Right lobe of liver (tissue), 6 donors: ENCODE results near the gene KRTAP24-1. TPM values are rescaled to one million over a fixed set of nuclear protein-coding genes. Genes with fewer than 3 reads are reported as not detected.

ENCODE experiments used
- ATAC-seq, 4 donors: fragments of 200-7000 bp; cut with Tn5 transposase; one replicate each; pipeline ENCODE4 v1.9.1; 2020; ENCODE audit warnings: mild to moderate bottlenecking in 4 of 4, moderate library complexity in 4 of 4
- DNase-seq, 3 donors: peaks; one replicate each; pipeline ENCODE4 v3.0.0-alpha.2; 2020
- H3K27ac ChIP-seq, 3 donors: fragments of 200-600 bp; one replicate each; pipeline ENCODE4 v1.8.0; 2022
- H3K27me3 ChIP-seq, 2 donors: fragments of 200-600 bp; one replicate each; pipeline ENCODE4 v1.8.0; 2022
- H3K36me3 ChIP-seq, 4 donors: fragments of 200-600 bp; sonication (generic) in 1 of 4; one replicate each; pipeline versions ENCODE4 v1.5.1 to v1.8.0; 2017 to 2022; ENCODE audit warnings: control low read depth in 1 of 4
- H3K4me1 ChIP-seq, 4 donors: fragments of 200-600 bp; sonication (generic) in 1 of 4; one replicate each; pipeline versions ENCODE4 v1.5.1 to v1.8.0; 2017 to 2022; ENCODE audit warnings: control low read depth in 1 of 4
- H3K4me3 ChIP-seq, 3 donors: fragments of 200-600 bp; one replicate each; pipeline ENCODE4 v1.8.0; 2022
- H3K9me3 ChIP-seq, 4 donors: fragments of 200-600 bp; sonication (generic) in 1 of 4; one replicate each; pipeline versions ENCODE4 v1.5.1 to v1.8.0; 2017 to 2022; ENCODE audit warnings: control low read depth in 1 of 4
- CTCF ChIP-seq, 4 donors: fragments of 200-600 bp in 3 of 4; fragments of 450-650 bp in 1 of 4; IDR thresholded peaks; one replicate each; pipeline versions ENCODE4 v1.5.1 to v1.8.0; 2016 to 2022; ENCODE audit warnings: antibody characterized with exemption in 4 of 4, mild to moderate bottlenecking in 2 of 4
- POLR2A ChIP-seq: fragments of 450-650 bp; IDR thresholded peaks from one replicate; pipeline ENCODE4 v1.6.1; 2017; ENCODE audit warnings: antibody characterized with exemption, mild to moderate bottlenecking
- whole genome bisulfite sequencing: methylation state at CpG from one replicate; pipeline ENCODE4 v1.1.6; 2018; ENCODE audit warnings: low coverage, low lambda C conversion rate; ENCODE audit not compliant: insufficient coverage; ENCODE audit errors: missing lambda C conversion rate; 5-methylcytosine and 5-hydroxymethylcytosine counted together
- intact Hi-C, 2 donors: fragments of 100-400 bp; cut with DNase I; formaldehyde crosslinking; loops; one replicate each; pipeline versions ENCODE4 v1.11.2 to v1.14.1; 2022
- total RNA-seq, 6 experiments: library from RNA; depleted of rRNA in 2 of 6; stranded (reverse); fragments of >200 nt in 2 of 6; fragmentation: NEBNext Ultra II Directional in 3 of 6; extraction: Animal tissue kit (Norgen Biotek cat#: 25700) in 3 of 6; gene quantifications; one replicate each; pipeline versions ENCODE4 v1.1.0 to v1.2.4, GENCODE V29; 2016 to 2023
- donor health status: DM: no; HTN: yes; CAD: no.
- donor health status: DM: no; HTN: no; CAD: no.
- donor health status: DM: no; HTN: no; CAD: no.
- donor health status: DM: no; HTN: yes; CAD: no.
- donor health status: DM: no; HTN: yes; CAD: no.

The KRTAP24-1 gene
- total RNA-seq, 6 experiments from 2014 or later: not detected

DNA sequence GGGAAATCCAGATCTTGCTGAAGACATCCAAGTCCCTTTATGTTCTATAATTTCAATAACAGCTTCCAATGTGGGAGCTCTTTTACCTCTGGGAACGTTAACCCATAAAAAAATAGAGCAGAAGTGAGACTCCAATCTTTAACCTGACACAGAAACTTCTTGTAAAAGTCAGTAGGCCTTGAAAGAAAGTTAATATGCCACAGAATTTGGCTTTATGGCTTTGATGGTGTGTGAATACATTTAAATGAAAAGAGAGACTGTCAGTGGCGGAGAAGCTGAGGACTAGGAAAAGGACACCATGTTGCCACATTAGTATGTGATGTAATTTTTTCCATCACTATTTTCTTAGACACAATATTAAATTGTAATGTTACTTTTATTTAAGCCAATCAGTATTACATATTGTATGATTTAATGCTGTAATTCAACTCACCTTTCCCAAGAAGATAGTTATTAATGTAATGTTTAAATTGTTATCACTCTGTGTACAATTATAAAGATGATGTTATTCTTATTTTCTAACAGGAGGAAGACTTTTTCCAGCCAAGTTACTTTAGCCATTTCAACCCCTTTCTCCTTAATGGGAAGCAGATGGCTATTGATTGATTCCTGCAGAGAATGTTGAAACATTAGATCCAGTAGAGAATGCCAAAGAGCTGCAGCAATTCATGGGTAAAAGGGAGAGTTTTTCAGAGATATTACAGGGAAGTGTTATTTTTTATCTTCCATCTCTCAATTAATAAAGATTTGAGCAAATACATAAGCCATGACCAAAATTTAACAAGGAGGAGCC lies 49.3 kb downstream of the KRTAP24-1 start:
- no peak for TF ChIP-seq CTCF (IDR thresholded peaks at IDR 0.05)
- TF ChIP-seq POLR2A: no peak
- no peaks in the 10 kb centered on the region for H3K27me3 ChIP-seq
- H3K4me1 ChIP-seq: no peaks in the 10 kb centered on the region
- no peak for ATAC-seq
- no peak for DNase-seq
- no peaks in the 10 kb centered on the region for H3K36me3 ChIP-seq
- whole genome bisulfite sequencing: 27% methylated on average over 2 of the region's 2 CpGs
- no peak overlapping the region for H3K27ac ChIP-seq
- no peak overlapping the region for H3K4me3 ChIP-seq
- no peaks in the 10 kb centered on the region for H3K9me3 ChIP-seq
- intact Hi-C loops: no loop called here

GRCh38 chr21:30232011-30232410 lies 50.7 kb downstream of the KRTAP24-1 start:
- intact Hi-C loops: no loop called here
- H3K4me3 ChIP-seq: no peak overlapping the region

More at GRCh38 chr21:30232011-30232410, 50.7 kb downstream of the KRTAP24-1 start:
- no peaks in the 10 kb centered on the region for H3K4me1 ChIP-seq
- no peaks in the 10 kb centered on the region for H3K9me3 ChIP-seq
- 92% methylated on average over 1 of the region's 1 CpG for WGBS
- no peak overlapping the region for H3K27ac ChIP-seq
- H3K36me3 ChIP-seq: no peaks in the 10 kb centered on the region
- no peak for DNase-seq
- no peaks in the 10 kb centered on the region for H3K27me3 ChIP-seq
- no peak for TF ChIP-seq POLR2A
- TF ChIP-seq CTCF (IDR thresholded peaks at IDR 0.05): no peak
- no peak for ATAC-seq

Other genes with a start within 250 kb of the KRTAP24-1 start
- gene CLDN17, start 116.1 kb downstream of the KRTAP24-1 start, total RNA-seq: not detected
- gene CLDN8, start 66.9 kb downstream of the KRTAP24-1 start, total RNA-seq: not detected
- not detected for gene KRTAP25-1, start 6.6 kb upstream of the KRTAP24-1 start, total RNA-seq
- gene KRTAP26-1, start 37.4 kb upstream of the KRTAP24-1 start, total RNA-seq: not detected
- gene KRTAP27-1, start 54.7 kb upstream of the KRTAP24-1 start, total RNA-seq: not detected
- not detected for gene KRTAP23-1, start 65.7 kb upstream of the KRTAP24-1 start, total RNA-seq
- gene KRTAP13-2, start 89.3 kb upstream of the KRTAP24-1 start, total RNA-seq: not detected
- not detected for gene KRTAP13-1, start 113.1 kb upstream of the KRTAP24-1 start, total RNA-seq
- not detected for gene KRTAP13-3, start 143.0 kb upstream of the KRTAP24-1 start, total RNA-seq
- not detected for gene KRTAP13-4, start 147.3 kb upstream of the KRTAP24-1 start, total RNA-seq
- not detected for gene KRTAP15-1, start 157.3 kb upstream of the KRTAP24-1 start, total RNA-seq
- gene KRTAP19-1, start 197.4 kb upstream of the KRTAP24-1 start, total RNA-seq: not detected
- not detected for gene KRTAP19-2, start 204.5 kb upstream of the KRTAP24-1 start, total RNA-seq
- gene KRTAP19-3, start 209.1 kb upstream of the KRTAP24-1 start, total RNA-seq: not detected
- not detected for gene KRTAP19-4, start 214.2 kb upstream of the KRTAP24-1 start, total RNA-seq
- not detected for gene KRTAP19-5, start 219.2 kb upstream of the KRTAP24-1 start, total RNA-seq